Astrocyte of the hippocampus (primary cell): ENCODE measurements around the gene SIGLEC6.

Source experiments
- DNase-seq: peaks from one replicate; pipeline ENCODE4 v3.0.0; 2011; ENCODE audit warnings: low read depth, low spot score

SIGLEC6 gene

GRCh38 chr19:51548891-51549305 lies 17.4 kb upstream of the SIGLEC6 start:
- no peak for DNase-seq

- no peak for DNase-seq
These were observed 16.8 kb upstream of the SIGLEC6 start for GRCh38 chr19:51548213-51548651.

- DNase-seq = no peak
These were observed 16.1 kb upstream of the SIGLEC6 start for GRCh38 chr19:51547397-51548212.

- DNase-seq = peak; percentile 41
These were observed 15.4 kb upstream of the SIGLEC6 start for GRCh38 chr19:51546650-51547396.

GRCh38 chr19:51546107-51546649 lies 14.7 kb upstream of the SIGLEC6 start:
- DNase-seq = no peak

GRCh38 chr19:51544038-51544437 lies 12.6 kb upstream of the SIGLEC6 start:
- no peak for DNase-seq

GRCh38 chr19:51542699-51543098 lies 11.2 kb upstream of the SIGLEC6 start:
- DNase-seq = no peak

GRCh38 chr19:51541458-51542357 lies 10.2 kb upstream of the SIGLEC6 start:
- no peak for DNase-seq

GRCh38 chr19:51539821-51540366 lies 8.4 kb upstream of the SIGLEC6 start:
- no peak for DNase-seq

GRCh38 chr19:51535535-51535934 lies 4.1 kb upstream of the SIGLEC6 start:
- DNase-seq = no peak

- no peak for DNase-seq
These were observed 854 bp downstream of the SIGLEC6 start for GRCh38 chr19:51530616-51531015.

GRCh38 chr19:51529301-51529700 lies 2.2 kb downstream of the SIGLEC6 start:
- no peak for DNase-seq

GRCh38 chr19:51525651-51526050 lies 5.8 kb downstream of the SIGLEC6 start:
- DNase-seq = no peak

- no peak for DNase-seq
These were observed 6.7 kb downstream of the SIGLEC6 start for GRCh38 chr19:51524666-51525264.

GRCh38 chr19:51521781-51522180 lies 9.7 kb downstream of the SIGLEC6 start:
- no peak for DNase-seq

GRCh38 chr19:51521357-51521756 lies 10.1 kb downstream of the SIGLEC6 start:
- no peak for DNase-seq

- DNase-seq = no peak
These were observed 10.7 kb downstream of the SIGLEC6 start for GRCh38 chr19:51520728-51521127.

GRCh38 chr19:51514866-51515481 lies 16.5 kb downstream of the SIGLEC6 start:
- peak; percentile 71 for DNase-seq

GRCh38 chr19:51513968-51514367 lies 17.5 kb downstream of the SIGLEC6 start:
- DNase-seq = no peak

GRCh38 chr19:51511353-51511752 lies 20.1 kb downstream of the SIGLEC6 start:
- DNase-seq = no peak
